Smooth muscle cell (in vitro differentiated cells): ENCODE results near the gene RPS6KA1. TPM values are rescaled to one million over a fixed set of nuclear protein-coding genes. Genes with fewer than 3 reads are reported as not detected.

ENCODE experiments used
- DNase-seq: peaks from one replicate; lab custom pipeline; 2025; ENCODE audit not compliant: unreplicated experiment; lab: John Stamatoyannopoulos, UW
- H2AFZ ChIP-seq: fragments of 200-600 bp; sonication (generic); 2 replicates; pipeline ENCODE4 v1.6.0; 2016; ENCODE audit warnings: antibody characterized with exemption, low read depth, mild to moderate bottlenecking
- H3F3A ChIP-seq: fragments of 200-600 bp; sonication (generic); 2 replicates; pipeline ENCODE4 v1.6.0; 2017; ENCODE audit warnings: antibody characterized with exemption, low read depth
- H3K27ac ChIP-seq: fragments of 200-600 bp; sonication (generic); 2 replicates; pipeline ENCODE4 v1.5.1; 2016; ENCODE audit warnings: low read depth, mild to moderate bottlenecking
- H3K27me3 ChIP-seq: fragments of 200-600 bp; sonication (generic); 2 replicates; pipeline ENCODE4 v1.6.1; 2016; ENCODE audit warnings: low read depth, mild to moderate bottlenecking
- H3K36me3 ChIP-seq: fragments of 200-600 bp; sonication (generic); 2 replicates; pipeline ENCODE4 v1.5.1; 2016; ENCODE audit warnings: low read depth
- H3K4me1 ChIP-seq: fragments of 200-600 bp; sonication (generic); 2 replicates; pipeline ENCODE4 v1.5.1; 2016; ENCODE audit warnings: low read depth
- H3K4me2 ChIP-seq: fragments of 200-600 bp; sonication (generic); 2 replicates; pipeline ENCODE4 v1.6.0; 2016; ENCODE audit warnings: mild to moderate bottlenecking
- H3K4me3 ChIP-seq: fragments of 200-600 bp; sonication (generic); 2 replicates; pipeline ENCODE4 v1.5.1; 2016; ENCODE audit warnings: mild to moderate bottlenecking
- H3K79me2 ChIP-seq: fragments of 200-600 bp; sonication (generic); 2 replicates; pipeline ENCODE4 v1.6.0; 2016; ENCODE audit warnings: low read depth, mild to moderate bottlenecking
- H3K9ac ChIP-seq: fragments of 200-600 bp; sonication (generic); 2 replicates; pipeline ENCODE4 v1.6.0; 2016; ENCODE audit warnings: low read depth
- H3K9me3 ChIP-seq: fragments of 200-600 bp; sonication (generic); replicated peaks from 2 replicates; pipeline ENCODE4 v1.5.1; 2016; ENCODE audit warnings: low read depth
- H4K20me1 ChIP-seq: fragments of 200-600 bp; sonication (generic); 2 replicates; pipeline ENCODE4 v1.6.0; 2016; ENCODE audit warnings: low read depth
- CTCF ChIP-seq: fragments of 200-600 bp; sonication (generic); IDR thresholded peaks from 2 replicates; pipeline ENCODE4 v1.5.1; 2017; ENCODE audit warnings: borderline replicate concordance, mild to moderate bottlenecking, antibody characterized with exemption; ENCODE audit not compliant: insufficient read depth, poor library complexity, severe bottlenecking
- whole genome bisulfite sequencing: methylation state at CpG from one replicate; pipeline ENCODE4 v1.1.7; 2016; ENCODE audit warnings: low lambda C conversion rate; 5-methylcytosine and 5-hydroxymethylcytosine counted together
- polyA plus RNA-seq: library from polyadenylated mRNA; unstranded; fragments of >200 nt; fragmentation: Nextera tagmentation; extraction: Ambion mirVana; gene quantifications from 2 replicates; pipeline ENCODE4 v1.2.1, GENCODE V29; 2016
- total RNA-seq: library from RNA; depleted of rRNA; stranded (reverse); fragments of >200 nt; gene quantifications from 2 replicates; pipeline ENCODE4 v1.2.3, GENCODE V29; 2014

Gene RPS6KA1
- total and polyA plus RNA-seq, 2 experiments from 2014 or later = 10.1 to 34.6 TPM

DNA sequence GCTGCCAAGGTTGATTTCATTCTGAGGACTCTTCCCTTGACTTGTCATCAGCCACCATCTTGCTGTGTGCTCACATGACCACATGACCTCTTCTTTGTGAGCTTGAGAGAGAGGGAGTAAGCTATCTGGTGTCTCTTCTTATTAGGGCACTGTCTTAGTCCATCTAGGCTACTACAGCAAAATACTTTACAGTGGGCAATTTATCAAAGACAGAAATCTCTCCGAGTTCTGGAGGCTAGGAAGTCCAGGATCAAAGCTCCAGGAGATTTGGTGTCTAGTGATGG, 11.9 kb upstream of the RPS6KA1 start:
- H3K4me3 ChIP-seq = no peak overlapping the region
- H3K9me3 ChIP-seq = no peaks in the 10 kb centered on the region
- no peak overlapping the region for H3K9ac ChIP-seq
- H3F3A ChIP-seq = no peaks in the 10 kb centered on the region
- no peak for TF ChIP-seq CTCF
- 89% methylated on average over 1 of the region's 1 CpG for WGBS
- H3K4me1 ChIP-seq = no peaks in the 10 kb centered on the region
- no peaks in the 10 kb centered on the region for H3K79me2 ChIP-seq
- no peaks in the 10 kb centered on the region for H3K27me3 ChIP-seq
- H3K27ac ChIP-seq = no peak overlapping the region
- no peak overlapping the region for H3K4me2 ChIP-seq
- H3K36me3 ChIP-seq = no peaks in the 10 kb centered on the region
- H2AFZ ChIP-seq = no peak overlapping the region
- DNase-seq = no peak
- H4K20me1 ChIP-seq = no peaks in the 10 kb centered on the region

DNA sequence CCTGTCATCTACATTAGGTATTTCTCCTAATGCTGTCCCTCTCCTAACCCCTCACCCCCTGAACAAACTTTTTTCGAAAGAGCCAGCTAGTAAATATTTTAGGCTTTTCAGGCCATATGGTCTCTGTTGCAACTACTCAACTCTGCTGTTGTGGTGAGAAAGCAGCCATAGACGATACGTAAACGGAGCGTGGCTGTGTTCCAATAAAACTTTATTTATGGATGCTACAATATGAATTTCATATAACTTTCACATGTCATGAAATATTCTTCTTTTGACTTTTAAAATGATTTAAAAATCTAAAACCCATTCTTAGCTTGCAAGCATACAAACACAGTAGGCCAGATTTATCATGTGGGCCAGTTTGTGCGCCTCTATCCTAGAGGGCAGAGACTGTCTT, 11.2 kb upstream of the RPS6KA1 start:
- H3K9me3 ChIP-seq = no peaks in the 10 kb centered on the region
- no peaks in the 10 kb centered on the region for H3F3A ChIP-seq
- no peak for DNase-seq
- no peak overlapping the region for H2AFZ ChIP-seq
- no peaks in the 10 kb centered on the region for H3K79me2 ChIP-seq
- H4K20me1 ChIP-seq = no peaks in the 10 kb centered on the region
- H3K27ac ChIP-seq = no peak overlapping the region
- H3K4me2 ChIP-seq = no peak overlapping the region
- H3K4me3 ChIP-seq = no peak overlapping the region
- H3K27me3 ChIP-seq = no peaks in the 10 kb centered on the region
- no peak for TF ChIP-seq CTCF
- H3K4me1 ChIP-seq = no peaks in the 10 kb centered on the region
- WGBS = 88% methylated on average over 6 of the region's 6 CpGs
- no peaks in the 10 kb centered on the region for H3K36me3 ChIP-seq
- no peak overlapping the region for H3K9ac ChIP-seq

- Histone ChIP-seq H3F3A (no peaks in the 10 kb centered on the region), H3K4me2 (no peak overlapping the region), H3K9me3 (no peaks in the 10 kb centered on the region), H4K20me1 (no peaks in the 10 kb centered on the region), H3K4me3 (no peak overlapping the region), H3K4me1 (no peaks in the 10 kb centered on the region), H3K36me3 (no peaks in the 10 kb centered on the region), H3K27me3 (peaks cover 9% of the 10 kb centered on the region), H3K9ac (no peak overlapping the region), H3K27ac (no peak overlapping the region), H2AFZ (no peak overlapping the region), H3K79me2 (no peaks in the 10 kb centered on the region)
- DNase-seq = no peak
- TF ChIP-seq CTCF = no peak
- WGBS = 95% methylated on average over 5 of the region's 5 CpGs
These were observed 9.2 kb upstream of the RPS6KA1 start for GRCh38 chr1:26520339-26520738.

- DNase-seq = no peak
- WGBS = 84% methylated on average over 14 of the region's 14 CpGs
These were observed 7.9 kb upstream of the RPS6KA1 start for GRCh38 chr1:26521669-26522030.

More at GRCh38 chr1:26521669-26522030, 7.9 kb upstream of the RPS6KA1 start:
- H3K9ac ChIP-seq = no peak overlapping the region
- H3K9me3 ChIP-seq = no peaks in the 10 kb centered on the region
- no peaks in the 10 kb centered on the region for H3K4me1 ChIP-seq
- no peaks in the 10 kb centered on the region for H3K36me3 ChIP-seq
- no peak overlapping the region for H2AFZ ChIP-seq
- H4K20me1 ChIP-seq = no peaks in the 10 kb centered on the region
- TF ChIP-seq CTCF = no peak
- H3K27me3 ChIP-seq = peaks cover 9% of the 10 kb centered on the region
- H3K27ac ChIP-seq = no peak overlapping the region
- H3K4me2 ChIP-seq = no peak overlapping the region
- no peak overlapping the region for H3K4me3 ChIP-seq
- H3K79me2 ChIP-seq = no peaks in the 10 kb centered on the region
- no peaks in the 10 kb centered on the region for H3F3A ChIP-seq
